Measurements from ENCODE around the gene SLC25A21. TPM values are rescaled to one million over a fixed set of nuclear protein-coding genes. Genes with fewer than 3 reads are reported as not detected.

Gene SLC25A21
- total and polyA plus RNA-seq, 10 of the 15 experiments (the other 5 are each of a cell fraction or from before 2014, with no cell fraction given): 0.06 to 0.72 (median 0.17) TPM; not detected in 3

- no peak for TF ChIP-seq SPI1 (IDR thresholded peaks at IDR 0.05; ENCODE audit: borderline replicate concordance, insufficient read depth, low read depth, low read length)
These were observed 329.0 kb downstream of the SLC25A21 start (continued) for GRCh38 chr14:36843410-36843809.

GRCh38 chr14:36835128-36835527, 337.3 kb downstream of the SLC25A21 start:
- WGBS (ENCODE audit: insufficient coverage, insufficient replicate concordance, low lambda C conversion rate, missing lambda C conversion rate): 0% methylated on average over 2 of the region's 2 CpGs
- ChIA-PET SMC1A (ENCODE audit: uncharacterized antibody, unreplicated experiment) (no interaction called here), POLR2A (no interaction called here), RAD21 (ENCODE audit: unreplicated experiment) (no interaction called here), CTCF (interaction anchor here (0.5 kb wide), 1 partner anchor 67 kb away, joined by 4 read pairs; no protein-coding TSS in a partner anchor)
- no peaks in the 10 kb centered on the region for H3K27me3 ChIP-seq (replicated peaks in 1 of 2; ENCODE audit: control insufficient read depth in 2 of 2, insufficient read depth in 2 of 2, low read length in 1 of 2)
- no peaks in the 10 kb centered on the region for H3K9me3 ChIP-seq (replicated peaks; ENCODE audit: control insufficient read depth, insufficient read depth, low read length)
- no peaks in the 10 kb centered on the region for H3K4me1 ChIP-seq (ENCODE audit: control insufficient read depth, insufficient read depth, low read length)
- no peaks in the 10 kb centered on the region for H3K36me3 ChIP-seq (ENCODE audit: control insufficient read depth in 2 of 2, insufficient read depth in 2 of 2, low read length in 1 of 2)
- intact Hi-C loops (cut with micrococcal nuclease; ENCODE audit: unreplicated experiment) (no loop called here), in situ Hi-C loops (cut with MboI) (no loop called here)
- H4K20me1 ChIP-seq (ENCODE audit: control insufficient read depth, insufficient read depth): no peaks in the 10 kb centered on the region
- H3K27ac ChIP-seq (ENCODE audit: control insufficient read depth, insufficient read depth): no peak overlapping the region
- no peak overlapping the region for H2AFZ ChIP-seq (ENCODE audit: control insufficient read depth, low read depth, low read length)
- ATAC-seq: no peak
- no peak for FAIRE-seq
- H3K4me3 ChIP-seq: no peak overlapping the region
- no peak overlapping the region for H3K9ac ChIP-seq (ENCODE audit: control insufficient read depth, insufficient read depth, low read length)
- DNase-seq (ENCODE audit: low read depth, low spot score): no peak
- no TSS peak for BruUV-seq (replicated peaks)
- TF ChIP-seq YY1 (IDR thresholded peaks at IDR 0.05; ENCODE audit: low read depth, low read length): no peak
- TF ChIP-seq ZNF274 (IDR thresholded peaks at IDR 0.05; ENCODE audit: insufficient read depth, insufficient read length): no peak
- no peak for TF ChIP-seq BHLHE40 (IDR thresholded peaks at IDR 0.05; ENCODE audit: borderline replicate concordance in 1 of 2, low read depth in 2 of 2, low read length in 1 of 2)
- no peak for TF ChIP-seq CBX3 (IDR thresholded peaks at IDR 0.05; ENCODE audit: borderline replicate concordance, low read depth)
- TF ChIP-seq NFXL1 (IDR thresholded peaks at IDR 0.05; ENCODE audit: borderline replicate concordance): no peak
- no peak for TF ChIP-seq ESRRA (IDR thresholded peaks at IDR 0.05; ENCODE audit: low read length)
- no peak for TF ChIP-seq SMAD5 (IDR thresholded peaks at IDR 0.05; ENCODE audit: low read depth)
- TF ChIP-seq HSF1 (IDR thresholded peaks at IDR 0.05; ENCODE audit: low read depth, low read length): no peak
- no peak for TF ChIP-seq POLR2AphosphoS5 (IDR thresholded peaks at IDR 0.05; ENCODE audit: low read length)
- TF ChIP-seq RELB (IDR thresholded peaks at IDR 0.05; ENCODE audit: low read depth): no peak
- TF ChIP-seq ZNF217 (IDR thresholded peaks at IDR 0.05): no peak
- TF ChIP-seq POU2F2 (IDR thresholded peaks at IDR 0.05; ENCODE audit: borderline replicate concordance, low read depth, low read length): no peak
- no peak for TF ChIP-seq TARDBP (IDR thresholded peaks at IDR 0.05; ENCODE audit: borderline replicate concordance)
- no peaks in the 10 kb centered on the region for H3K79me2 ChIP-seq (ENCODE audit: control insufficient read depth, insufficient read depth, low read length)
- no peak overlapping the region for H3K4me2 ChIP-seq (ENCODE audit: control insufficient read depth, insufficient read depth)

All from GM12878 (cell line).